HepG2 (cell line): ENCODE measurements around the gene ZNF213. TPM values are rescaled to one million over a fixed set of nuclear protein-coding genes. Genes with fewer than 3 reads are reported as not detected.

Experiments
- ARHGAP35 ChIP-seq: sonication (generic); formaldehyde crosslinking; IDR thresholded peaks from 2 replicates; pipeline ENCODE4 v1.9.0; 2022; ENCODE audit warnings: mild to moderate bottlenecking, inconsistent platforms, moderate library complexity, missing genetic modification reagents, borderline replicate concordance
- BHLHE40 ChIP-seq: IDR thresholded peaks from 2 replicates; pipeline ENCODE4 v1.6.1; 2011; ENCODE audit warnings: low read length, improper control_type of control experiment
- CSRNP1 ChIP-seq: sonication (generic); formaldehyde crosslinking; IDR thresholded peaks from 2 replicates; pipeline ENCODE4 v1.8.1; 2023; ENCODE audit warnings: mild to moderate bottlenecking, missing genetic modification reagents
- ERF ChIP-seq: IDR thresholded peaks from 2 replicates; pipeline ENCODE4 v1.6.1; 2018; ENCODE audit warnings: missing biosample characterization, missing genetic modification reagents
- ETV5 ChIP-seq: IDR thresholded peaks from 2 replicates; pipeline ENCODE4 v1.6.1; 2018; ENCODE audit warnings: missing biosample characterization, missing genetic modification reagents, inconsistent platforms, borderline replicate concordance
- GLI4 ChIP-seq: sonication (generic); formaldehyde crosslinking; IDR thresholded peaks from 2 replicates; pipeline ENCODE4 v1.5.1; 2020; ENCODE audit warnings: missing genetic modification reagents, mild to moderate bottlenecking, moderate library complexity, borderline replicate concordance
- HMGXB4 ChIP-seq, 2 experiments: sonication (generic) in 1 of 2; formaldehyde crosslinking in 1 of 2; IDR thresholded peaks; 2 replicates each; pipeline versions ENCODE4 v1.4.0 to v1.6.1; 2018 to 2020; ENCODE audit warnings: missing genetic modification reagents in 2 of 2, borderline replicate concordance in 1 of 2, low read depth in 1 of 2, mild to moderate bottlenecking in 1 of 2, missing biosample characterization in 1 of 2
- HNF1B ChIP-seq: sonication (generic); formaldehyde crosslinking; IDR thresholded peaks from 2 replicates; pipeline ENCODE4 v1.5.1; 2020; ENCODE audit warnings: mild to moderate bottlenecking, moderate library complexity, missing genetic modification reagents
- KLF15 ChIP-seq: sonication (generic); formaldehyde crosslinking; IDR thresholded peaks from 2 replicates; pipeline ENCODE4 v1.8.1; 2023; ENCODE audit warnings: borderline replicate concordance, mild to moderate bottlenecking, inconsistent platforms, missing genetic modification reagents, mixed read lengths
- KLF16 ChIP-seq, 2 experiments: sonication (generic) in 1 of 2; formaldehyde crosslinking in 1 of 2; IDR thresholded peaks; 2 replicates each; pipeline versions ENCODE4 v1.6.1 to v1.8.0; 2016 to 2023; ENCODE audit warnings: missing genetic modification reagents in 2 of 2, missing compliant biosample characterization in 1 of 2
- MAX ChIP-seq: IDR thresholded peaks from 2 replicates; pipeline ENCODE4 v1.6.1; 2012; ENCODE audit warnings: inconsistent platforms
- POLR2G ChIP-seq: fragments of 200-400 bp; formaldehyde crosslinking; IDR thresholded peaks from 2 replicates; pipeline ENCODE4 v1.6.1; 2018; ENCODE audit warnings: mild to moderate bottlenecking, low read depth, low read length, moderate library complexity
- ZKSCAN5 ChIP-seq: sonication (generic); formaldehyde crosslinking; IDR thresholded peaks from 2 replicates; pipeline ENCODE4 v1.5.1; 2020; ENCODE audit warnings: mild to moderate bottlenecking, missing genetic modification reagents
- ZNF263 ChIP-seq: sonication (generic); formaldehyde crosslinking; IDR thresholded peaks from 2 replicates; pipeline ENCODE4 v1.4.0; 2020; ENCODE audit warnings: missing genetic modification reagents
- ZNF687 ChIP-seq: sonication (generic); formaldehyde crosslinking; IDR thresholded peaks from 2 replicates; pipeline ENCODE4 v1.5.1; 2020; ENCODE audit warnings: mild to moderate bottlenecking, missing genetic modification reagents, moderate library complexity
- ZNF766 ChIP-seq: sonication (generic); formaldehyde crosslinking; IDR thresholded peaks from 2 replicates; pipeline ENCODE4 v1.5.0; 2020; ENCODE audit warnings: missing genetic modification reagents, borderline replicate concordance
- ZNF777 ChIP-seq: sonication (generic); formaldehyde crosslinking; IDR thresholded peaks from 2 replicates; pipeline ENCODE4 v1.4.0; 2020; ENCODE audit warnings: missing genetic modification reagents
- polyA plus RNA-seq, 8 experiments: library from polyadenylated mRNA; depleted of rRNA in 3 of 8; stranded (reverse) in 7 of 8; unstranded in 1 of 8; fragments of >200 nt; fragmentation: Illumina TruSeq in 4 of 8; extraction: Trizol in 4 of 8; gene quantifications; 2 replicates each; pipeline versions ENCODE4 v1.2.1 to v1.2.3, GENCODE V29; 2011 to 2016; ENCODE audit warnings: low read depth in 4 of 8, missing spikeins in 1 of 8, mixed read lengths in 1 of 8; ENCODE audit not compliant: insufficient read depth in 1 of 8
- total RNA-seq, 5 experiments: library from RNA; depleted of rRNA; stranded (reverse); fragments of >200 nt; fragmentation: Illumina TruSeq; extraction: Trizol; gene quantifications; 2 replicates each; pipeline ENCODE4 v1.2.3, GENCODE V29; 2016; ENCODE audit warnings: low read depth in 1 of 5

Gene ZNF213
- total and polyA plus RNA-seq, 2 of the 13 experiments (the other 11 are each of a cell fraction or from before 2014, with no cell fraction given) = 0.59 to 0.97 TPM

GRCh38 chr16:3086596-3087242 is 48.1 kb upstream of the ZNF213 start (continued):
- TF ChIP-seq ZNF687 (peak; percentile 76), ARHGAP35 (0 out of 2 replicates have a peak, but pooled peaks have one; percentile 54), ETV5 (CRISPR knock-in tag) (peak; percentile 86), KLF15 (CRISPR knock-in tag) (no peak), ZNF777 (CRISPR knock-in tag) (no peak), CSRNP1 (no peak), HMGXB4 (CRISPR knock-in tag; IDR thresholded peaks at IDR 0.05; ENCODE audit: borderline replicate concordance in 1 of 2, low read depth in 1 of 2) (peak in 1 of 2 experiments; percentile 33; a peak in 2 of 4 replicates), HNF1B (peak; percentile 57; the same call in 1 of the 2 replicates), MAX (no peak), ZKSCAN5 (CRISPR knock-in tag) (no peak), ZNF263 (CRISPR knock-in tag) (peak; percentile 17; the same call in 1 of the 2 replicates), POLR2G (peak; percentile 54; the same call in 1 of the 2 replicates), KLF16 (CRISPR knock-in tag; IDR thresholded peaks at IDR 0.05) (peak in 1 of 2 experiments; percentile 22; a peak in 1 of 4 replicates), GLI4 (CRISPR knock-in tag) (no peak), BHLHE40 (no peak), ZNF766 (CRISPR knock-in tag) (no peak), ERF (CRISPR knock-in tag) (peak; percentile 11; the same call in 1 of the 2 replicates)
